ENCODE results near the gene PREB. TPM values are rescaled to one million over a fixed set of nuclear protein-coding genes. Genes with fewer than 3 reads are reported as not detected.

The PREB gene, protein sequence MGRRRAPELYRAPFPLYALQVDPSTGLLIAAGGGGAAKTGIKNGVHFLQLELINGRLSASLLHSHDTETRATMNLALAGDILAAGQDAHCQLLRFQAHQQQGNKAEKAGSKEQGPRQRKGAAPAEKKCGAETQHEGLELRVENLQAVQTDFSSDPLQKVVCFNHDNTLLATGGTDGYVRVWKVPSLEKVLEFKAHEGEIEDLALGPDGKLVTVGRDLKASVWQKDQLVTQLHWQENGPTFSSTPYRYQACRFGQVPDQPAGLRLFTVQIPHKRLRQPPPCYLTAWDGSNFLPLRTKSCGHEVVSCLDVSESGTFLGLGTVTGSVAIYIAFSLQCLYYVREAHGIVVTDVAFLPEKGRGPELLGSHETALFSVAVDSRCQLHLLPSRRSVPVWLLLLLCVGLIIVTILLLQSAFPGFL
- total RNA-seq, result 66.0 and 71.1 TPM in 2 replicates

DNA sequence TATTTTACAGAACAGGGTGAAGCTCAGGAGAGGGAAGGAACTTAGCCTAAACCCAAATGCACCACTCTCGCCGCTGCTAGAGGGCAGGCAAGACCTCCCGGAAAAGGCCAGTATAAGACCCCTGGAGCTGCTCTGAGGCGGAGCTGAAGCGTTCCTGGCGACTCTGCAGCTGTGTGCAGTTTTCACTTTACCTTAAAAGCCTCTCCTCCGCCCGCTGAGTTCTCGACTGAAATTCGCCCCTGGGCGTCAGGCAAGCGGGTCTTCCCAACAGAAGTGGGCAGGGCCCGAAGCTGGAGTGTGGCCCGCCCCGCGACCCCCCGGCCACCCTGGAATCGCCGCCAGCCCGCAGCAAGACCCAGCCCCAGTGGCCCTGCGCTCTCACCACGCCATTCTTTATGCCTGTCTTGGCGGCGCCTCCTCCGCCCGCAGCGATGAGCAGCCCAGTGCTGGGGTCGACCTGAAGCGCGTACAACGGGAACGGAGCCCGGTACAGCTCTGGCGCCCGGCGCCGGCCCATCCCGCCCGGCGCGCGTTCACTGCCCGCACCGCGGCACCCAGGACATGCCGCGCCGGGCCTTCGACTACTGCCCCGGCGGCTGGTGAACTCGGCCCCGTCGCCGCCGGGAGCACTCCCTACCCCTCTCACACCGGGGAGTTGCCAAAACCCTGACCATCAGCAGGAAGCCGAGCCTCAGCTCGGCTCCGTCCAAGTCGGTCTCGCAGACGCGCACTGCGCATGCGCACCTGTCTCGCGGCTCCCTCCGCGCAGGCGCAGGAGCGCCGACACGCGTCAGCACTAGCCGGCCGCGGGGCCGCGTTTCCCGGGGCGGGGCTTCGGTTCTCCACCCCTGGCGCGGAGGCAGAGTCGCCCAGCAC, at the start of gene PREB:
PREB (minus strand) TSS at position 732 of the 876 bp plus-strand sequence; CDS start at position 517, 215 bp downstream.
- peak; percentile 72 for DNase-seq (ENCODE audit: low read depth)
- TF ChIP-seq, protein P1, sequence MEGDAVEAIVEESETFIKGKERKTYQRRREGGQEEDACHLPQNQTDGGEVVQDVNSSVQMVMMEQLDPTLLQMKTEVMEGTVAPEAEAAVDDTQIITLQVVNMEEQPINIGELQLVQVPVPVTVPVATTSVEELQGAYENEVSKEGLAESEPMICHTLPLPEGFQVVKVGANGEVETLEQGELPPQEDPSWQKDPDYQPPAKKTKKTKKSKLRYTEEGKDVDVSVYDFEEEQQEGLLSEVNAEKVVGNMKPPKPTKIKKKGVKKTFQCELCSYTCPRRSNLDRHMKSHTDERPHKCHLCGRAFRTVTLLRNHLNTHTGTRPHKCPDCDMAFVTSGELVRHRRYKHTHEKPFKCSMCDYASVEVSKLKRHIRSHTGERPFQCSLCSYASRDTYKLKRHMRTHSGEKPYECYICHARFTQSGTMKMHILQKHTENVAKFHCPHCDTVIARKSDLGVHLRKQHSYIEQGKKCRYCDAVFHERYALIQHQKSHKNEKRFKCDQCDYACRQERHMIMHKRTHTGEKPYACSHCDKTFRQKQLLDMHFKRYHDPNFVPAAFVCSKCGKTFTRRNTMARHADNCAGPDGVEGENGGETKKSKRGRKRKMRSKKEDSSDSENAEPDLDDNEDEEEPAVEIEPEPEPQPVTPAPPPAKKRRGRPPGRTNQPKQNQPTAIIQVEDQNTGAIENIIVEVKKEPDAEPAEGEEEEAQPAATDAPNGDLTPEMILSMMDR (IDR thresholded peaks at IDR 0.05; ENCODE audit: insufficient read depth, low read length, poor library complexity, severe bottlenecking), result peak; percentile 33
- H3K27me3 ChIP-seq (ENCODE audit: control insufficient read depth, insufficient read depth, low read length), result peaks cover 3% of the 10 kb centered on the region
- H3K4me3 ChIP-seq (ENCODE audit: low read depth, low read length), result peak within 1 kb of the TSS; percentile 96
- peaks cover 4% of the 10 kb centered on the region for H3K36me3 ChIP-seq (ENCODE audit: control insufficient read depth, insufficient read depth, low read length)

DNA sequence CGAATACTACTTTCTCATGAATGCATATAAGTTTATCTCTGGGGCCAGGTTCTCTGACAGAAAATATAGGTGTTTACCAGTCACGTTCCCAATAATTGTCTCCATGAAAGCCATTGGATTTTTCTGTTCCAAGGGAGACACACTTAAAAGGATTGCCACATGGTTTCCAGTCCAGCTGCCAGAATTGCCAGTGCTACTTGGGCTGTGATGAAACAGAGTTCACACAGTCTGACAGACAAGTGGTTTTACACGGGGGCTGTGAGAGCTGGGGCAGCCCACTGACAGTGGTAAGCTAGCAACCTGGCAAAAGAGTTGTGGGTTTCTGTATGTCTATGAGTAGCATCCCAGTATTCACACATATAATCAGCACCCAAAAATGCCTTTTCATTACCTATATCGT, 49.7 kb upstream of the PREB start:
- Histone ChIP-seq H3K27me3 (ENCODE audit: control insufficient read depth, insufficient read depth, low read length) (no peaks in the 10 kb centered on the region), H3K36me3 (ENCODE audit: control insufficient read depth, insufficient read depth, low read length) (no peaks in the 10 kb centered on the region), H3K4me3 (ENCODE audit: low read depth, low read length) (no peak overlapping the region)
- TF ChIP-seq, protein P1 (IDR thresholded peaks at IDR 0.05; ENCODE audit: insufficient read depth, low read length, poor library complexity, severe bottlenecking), result no peak
- no peak for DNase-seq (ENCODE audit: low read depth)

DNA sequence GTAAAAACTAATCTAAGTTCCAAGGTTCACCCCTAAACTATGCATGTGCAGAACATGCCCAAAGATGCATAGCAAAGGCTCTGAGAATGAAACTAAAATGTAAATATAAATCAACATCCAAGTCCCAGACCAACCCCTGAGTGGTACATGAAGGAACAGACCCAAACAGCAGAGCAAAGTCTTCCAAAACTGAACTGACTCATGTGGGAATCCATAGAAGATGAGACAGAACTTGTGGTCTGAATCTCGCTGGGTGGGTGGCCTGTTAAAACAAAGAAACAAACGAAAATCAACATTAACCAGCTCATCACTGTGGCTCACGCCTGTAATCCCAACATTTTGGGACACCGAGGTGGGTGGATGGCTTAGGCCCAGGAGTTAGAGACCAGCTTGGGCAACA, 47.9 kb upstream of the PREB start:
- Histone ChIP-seq H3K36me3 (ENCODE audit: control insufficient read depth, insufficient read depth, low read length) (no peaks in the 10 kb centered on the region), H3K27me3 (ENCODE audit: control insufficient read depth, insufficient read depth, low read length) (peaks cover 4% of the 10 kb centered on the region), H3K4me3 (ENCODE audit: low read depth, low read length) (no peak overlapping the region)
- DNase-seq (ENCODE audit: low read depth), result no peak
- TF ChIP-seq, protein P1 (IDR thresholded peaks at IDR 0.05; ENCODE audit: insufficient read depth, low read length, poor library complexity, severe bottlenecking), result no peak

DNA sequence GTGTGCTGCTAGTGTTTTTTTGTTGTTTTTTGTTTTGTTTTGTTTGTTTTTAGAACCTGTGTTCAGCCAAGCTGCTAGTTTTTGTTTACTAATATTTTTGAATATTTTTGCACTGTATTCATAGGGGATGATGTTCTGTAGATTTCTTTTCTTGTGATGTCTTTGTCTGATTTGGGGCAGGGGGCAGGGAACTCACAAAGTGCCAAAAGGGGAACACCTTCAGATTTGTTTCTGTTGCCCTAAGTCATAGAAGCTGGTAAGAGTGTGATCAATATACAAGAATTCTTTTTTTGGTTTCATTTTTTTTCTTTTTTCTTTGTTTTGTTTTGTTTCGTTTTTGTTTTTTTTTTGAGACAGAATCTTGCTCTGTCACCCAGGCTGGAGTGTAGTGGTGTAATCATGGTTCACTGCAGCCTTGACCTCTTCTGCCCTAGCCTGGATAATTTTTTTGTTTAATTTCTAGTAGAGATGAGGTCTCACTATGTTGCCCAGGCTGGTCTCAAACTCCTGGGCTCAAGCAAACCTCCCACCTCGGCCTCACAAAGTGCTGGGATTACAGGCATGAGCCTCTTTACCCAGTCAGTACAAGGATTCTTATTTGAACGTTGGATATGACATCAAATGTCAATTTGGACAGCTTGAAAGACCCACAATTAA, 45.0 kb upstream of the PREB start:
- TF ChIP-seq, protein P1 (IDR thresholded peaks at IDR 0.05; ENCODE audit: insufficient read depth, low read length, poor library complexity, severe bottlenecking), result no peak
- H3K27me3 ChIP-seq (ENCODE audit: control insufficient read depth, insufficient read depth, low read length), result peaks cover 6% of the 10 kb centered on the region
- H3K4me3 ChIP-seq (ENCODE audit: low read depth, low read length), result no peak overlapping the region
- H3K36me3 ChIP-seq (ENCODE audit: control insufficient read depth, insufficient read depth, low read length), result no peaks in the 10 kb centered on the region
- no peak for DNase-seq (ENCODE audit: low read depth)

DNA sequence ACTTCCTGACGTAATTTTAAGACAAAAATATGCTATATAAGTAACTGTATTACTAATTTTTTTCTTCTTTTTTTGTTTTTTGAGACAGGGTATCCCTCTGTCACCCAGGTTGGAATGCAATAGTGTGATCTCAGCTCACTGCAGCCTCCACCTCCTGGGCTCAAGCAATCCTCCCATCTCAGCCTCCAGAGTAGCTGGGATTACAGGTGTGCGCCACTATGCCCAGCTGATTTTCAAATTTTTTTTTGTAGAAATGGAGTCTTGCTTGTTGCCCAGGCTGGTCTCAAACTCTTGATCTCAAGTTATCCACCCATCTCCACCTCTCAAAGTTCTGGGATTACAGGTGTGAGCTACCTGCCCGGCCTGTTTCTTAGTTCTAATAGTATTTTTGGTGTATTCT, 44.0 kb upstream of the PREB start:
- TF ChIP-seq, protein P1 (IDR thresholded peaks at IDR 0.05; ENCODE audit: insufficient read depth, low read length, poor library complexity, severe bottlenecking), result no peak
- Histone ChIP-seq H3K4me3 (ENCODE audit: low read depth, low read length) (no peak overlapping the region), H3K36me3 (ENCODE audit: control insufficient read depth, insufficient read depth, low read length) (no peaks in the 10 kb centered on the region), H3K27me3 (ENCODE audit: control insufficient read depth, insufficient read depth, low read length) (peaks cover 6% of the 10 kb centered on the region)
- DNase-seq (ENCODE audit: low read depth), result no peak

All from kidney epithelial cell (primary cell).